Measurements from ENCODE around the gene TUBE1. TPM values are rescaled to one million over a fixed set of nuclear protein-coding genes. Genes with fewer than 3 reads are reported as not detected.

TUBE1 gene
- polyA plus RNA-seq, 4 donors: 28.0 to 57.3 (median 28.5) TPM

Other genes starting within 250 kb of the TUBE1 start
- 100 to 1,000 TPM; 118 to 171 (median 150) TPM for gene FYN, start 214.0 kb downstream of the TUBE1 start, polyA plus RNA-seq (ENCODE audit: insufficient read length in 4 of 4)
- 1 to 10 TPM in 3 of 4 donors, under 1 TPM in 1; 0.41 to 4.6 (median 3.2) TPM for gene CCN6, start 33.4 kb downstream of the TUBE1 start, polyA plus RNA-seq (ENCODE audit: insufficient read length in 4 of 4)
- gene FAM229B, start 109 bp upstream of the TUBE1 start, polyA plus RNA-seq (ENCODE audit: insufficient read length in 4 of 4): 10 to 100 TPM; 44.0 to 61.0 (median 47.7) TPM
- gene LAMA4, start 167.1 kb upstream of the TUBE1 start, polyA plus RNA-seq (ENCODE audit: insufficient read length in 4 of 4): 100 to 1,000 TPM in 3 of 4 donors, 10 to 100 TPM in 1; 99.2 to 241 (median 104) TPM

Data from left renal pelvis (tissue), 4 donors.